K562 (cell line): ENCODE results near the gene ACSS1. TPM values are rescaled to one million over a fixed set of nuclear protein-coding genes. Genes with fewer than 3 reads are reported as not detected.

Experiments
- BRF1 ChIP-seq: IDR thresholded peaks from 3 replicates; pipeline ENCODE4 v1.6.1; 2011; ENCODE audit warnings: borderline replicate concordance, mild to moderate bottlenecking; ENCODE audit not compliant: insufficient read length; ENCODE audit errors: extremely low read depth
- CBFA2T3 ChIP-seq: fragments of 450-650 bp; IDR thresholded peaks from 2 replicates; pipeline ENCODE4 v1.6.1; 2017
- CCNT2 ChIP-seq: IDR thresholded peaks from 2 replicates; pipeline ENCODE4 v1.6.1; 2011; ENCODE audit warnings: borderline replicate concordance, low read depth, mild to moderate bottlenecking, moderate library complexity, mixed read lengths, low read length; ENCODE audit not compliant: insufficient read length; ENCODE audit errors: extremely low read depth
- CHCHD3 ChIP-seq: fragments of 250-450 bp; sonication (Bioruptor Pico); IDR thresholded peaks from 2 replicates; pipeline ENCODE4 v2.1.2; 2022; ENCODE audit warnings: mild to moderate bottlenecking
- ESRRB ChIP-seq: fragments of 250-450 bp; sonication (Bioruptor Pico); IDR thresholded peaks from 2 replicates; pipeline ENCODE4 v1.5.0; 2020; ENCODE audit warnings: mild to moderate bottlenecking, moderate library complexity, borderline replicate concordance
- FOSL1 ChIP-seq: fragments of 200-800 bp; sonication (Bioruptor generic); conservative IDR thresholded peaks from 2 replicates; pipeline ENCODE4 v1.6.1; 2016; ENCODE audit warnings: missing genetic modification characterization, missing compliant biosample characterization
- GTF2A2 ChIP-seq: IDR thresholded peaks from 2 replicates; pipeline ENCODE4 v1.6.1; 2016; ENCODE audit warnings: mild to moderate bottlenecking, missing genetic modification characterization, missing compliant biosample characterization
- HNRNPLL ChIP-seq: fragments of 200-400 bp; formaldehyde crosslinking; IDR thresholded peaks from 2 replicates; pipeline ENCODE4 v1.6.1; 2017; ENCODE audit warnings: low read length, low read depth, mild to moderate bottlenecking; ENCODE audit not compliant: poor library complexity, severe bottlenecking
- NFATC3 ChIP-seq: fragments of 450-650 bp; IDR thresholded peaks from 2 replicates; pipeline ENCODE4 v1.6.1; 2017; ENCODE audit warnings: mild to moderate bottlenecking
- NR2C1 ChIP-seq, 2 experiments: fragments of 450-650 bp; IDR thresholded peaks; 2 replicates each; pipeline ENCODE4 v1.6.1; 2017; ENCODE audit warnings: mild to moderate bottlenecking in 2 of 2, antibody characterized with exemption in 1 of 2, inconsistent platforms in 1 of 2, missing compliant biosample characterization in 1 of 2, missing genetic modification characterization in 1 of 2
- PHB ChIP-seq: fragments of 250-450 bp; sonication (Bioruptor Pico); IDR thresholded peaks from 2 replicates; pipeline ENCODE4 v1.5.0; 2021
- PHF20 ChIP-seq: fragments of 450-650 bp; IDR thresholded peaks from 2 replicates; pipeline ENCODE4 v1.6.1; 2018; ENCODE audit not compliant: partially characterized antibody
- TCF7L2 ChIP-seq: fragments of 150-350 bp; IDR thresholded peaks from 2 replicates; pipeline ENCODE4 v1.6.1; 2016; ENCODE audit warnings: low read depth, mild to moderate bottlenecking, low read length, moderate library complexity
- XRCC3 ChIP-seq: fragments of 450-650 bp; IDR thresholded peaks from 2 replicates; pipeline ENCODE4 v1.6.1; 2017; ENCODE audit warnings: mild to moderate bottlenecking, moderate library complexity
- polyA plus RNA-seq, 8 experiments: library from polyadenylated mRNA; depleted of rRNA in 4 of 8; stranded (reverse) in 5 of 8; unstranded in 3 of 8; fragments of >200 nt; fragmentation: Nextera tagmentation in 2 of 8; fragmentation: Illumina TruSeq in 1 of 8; extraction: Ambion mirVana in 2 of 8; extraction: Trizol in 1 of 8; gene quantifications; 2 replicates each; pipeline versions ENCODE4 v1.2.1 to v1.2.3, GENCODE V29; 2011 to 2014; ENCODE audit warnings: inconsistent platforms in 1 of 8, missing spikeins in 1 of 8
- total RNA-seq, 7 experiments: library from RNA; depleted of rRNA in 6 of 7; stranded (reverse); fragments of >200 nt in 6 of 7; fragmentation: Illumina TruSeq in 2 of 7; extraction: Trizol in 2 of 7; gene quantifications; 2 replicates each; pipeline versions ENCODE4 v1.2.1 to v1.2.3, GENCODE V29; 2011 to 2021; ENCODE audit warnings: low replicate concordance in 1 of 7
- TF ChIP-seq, protein P1 (sequence below): fragments of 450-650 bp; IDR thresholded peaks from 2 replicates; pipeline ENCODE4 v1.6.1; 2016; ENCODE audit warnings: mild to moderate bottlenecking, moderate library complexity
- TF ChIP-seq, protein P2 (sequence below): fragments of 250-450 bp; sonication (Bioruptor Pico); IDR thresholded peaks from 2 replicates; pipeline ENCODE4 v1.8.0; 2022; ENCODE audit warnings: inconsistent platforms, mild to moderate bottlenecking, moderate library complexity, borderline replicate concordance

Gene ACSS1
- total and polyA plus RNA-seq, 9 of the 15 experiments (the other 6 are each of a cell fraction or from before 2014, with no cell fraction given): 0.07 to 2.1 (median 0.27) TPM; not detected in 3

DNA sequence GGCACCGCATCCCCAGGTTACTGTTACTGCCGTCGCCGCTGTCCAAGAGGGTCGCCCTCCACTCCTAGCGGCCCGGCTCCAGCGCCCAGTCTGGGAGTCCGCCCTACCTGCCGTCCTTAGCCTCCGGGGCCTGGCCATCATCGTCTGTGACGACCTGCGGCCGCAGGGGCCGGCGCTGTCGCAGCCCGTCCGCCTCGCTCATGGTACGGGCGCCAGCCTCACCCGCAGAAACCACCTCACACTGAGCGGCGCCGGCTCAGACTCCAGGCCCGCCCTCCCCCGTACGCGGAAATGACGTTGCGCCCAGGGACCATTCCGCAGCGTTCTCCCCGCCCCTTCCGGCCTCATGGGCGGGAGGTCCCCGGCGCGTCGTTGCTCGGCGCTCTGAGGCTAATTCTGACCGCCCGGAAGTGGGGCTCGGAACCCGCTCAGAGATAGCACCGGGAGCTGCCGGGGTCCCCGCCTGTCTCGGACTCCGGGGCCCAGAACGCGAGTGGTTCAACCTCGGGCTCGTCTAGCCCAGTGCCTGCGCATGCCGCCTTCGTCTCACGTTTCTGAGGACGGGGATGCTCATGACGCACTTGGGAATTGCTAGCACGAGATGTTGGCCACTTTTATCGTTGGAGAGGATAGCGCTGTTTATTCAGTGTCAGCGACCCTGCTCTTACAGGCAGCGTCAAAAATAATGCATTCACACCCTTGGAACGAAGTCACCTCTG, 65.3 kb downstream of the ACSS1 start, which contains the start of gene APMAP (continued):
- TF ChIP-seq CHCHD3 (CRISPR knock-in tag) (no peak), HNRNPLL (no peak), CBFA2T3 (no peak), ESRRB (CRISPR knock-in tag) (no peak), PHF20 (peak; percentile 85), NR2C1 (IDR thresholded peaks at IDR 0.05) (no peak), NR2C1 (tag; IDR thresholded peaks at IDR 0.05) (no peak), GTF2A2 (no peak), FOSL1 (tag) (no peak), PHB (no peak), NFATC3 (no peak), BRF1 (no peak), TCF7L2 (no peak), XRCC3 (no peak), CCNT2 (peak; percentile 24)
- TF ChIP-seq, protein P1, sequence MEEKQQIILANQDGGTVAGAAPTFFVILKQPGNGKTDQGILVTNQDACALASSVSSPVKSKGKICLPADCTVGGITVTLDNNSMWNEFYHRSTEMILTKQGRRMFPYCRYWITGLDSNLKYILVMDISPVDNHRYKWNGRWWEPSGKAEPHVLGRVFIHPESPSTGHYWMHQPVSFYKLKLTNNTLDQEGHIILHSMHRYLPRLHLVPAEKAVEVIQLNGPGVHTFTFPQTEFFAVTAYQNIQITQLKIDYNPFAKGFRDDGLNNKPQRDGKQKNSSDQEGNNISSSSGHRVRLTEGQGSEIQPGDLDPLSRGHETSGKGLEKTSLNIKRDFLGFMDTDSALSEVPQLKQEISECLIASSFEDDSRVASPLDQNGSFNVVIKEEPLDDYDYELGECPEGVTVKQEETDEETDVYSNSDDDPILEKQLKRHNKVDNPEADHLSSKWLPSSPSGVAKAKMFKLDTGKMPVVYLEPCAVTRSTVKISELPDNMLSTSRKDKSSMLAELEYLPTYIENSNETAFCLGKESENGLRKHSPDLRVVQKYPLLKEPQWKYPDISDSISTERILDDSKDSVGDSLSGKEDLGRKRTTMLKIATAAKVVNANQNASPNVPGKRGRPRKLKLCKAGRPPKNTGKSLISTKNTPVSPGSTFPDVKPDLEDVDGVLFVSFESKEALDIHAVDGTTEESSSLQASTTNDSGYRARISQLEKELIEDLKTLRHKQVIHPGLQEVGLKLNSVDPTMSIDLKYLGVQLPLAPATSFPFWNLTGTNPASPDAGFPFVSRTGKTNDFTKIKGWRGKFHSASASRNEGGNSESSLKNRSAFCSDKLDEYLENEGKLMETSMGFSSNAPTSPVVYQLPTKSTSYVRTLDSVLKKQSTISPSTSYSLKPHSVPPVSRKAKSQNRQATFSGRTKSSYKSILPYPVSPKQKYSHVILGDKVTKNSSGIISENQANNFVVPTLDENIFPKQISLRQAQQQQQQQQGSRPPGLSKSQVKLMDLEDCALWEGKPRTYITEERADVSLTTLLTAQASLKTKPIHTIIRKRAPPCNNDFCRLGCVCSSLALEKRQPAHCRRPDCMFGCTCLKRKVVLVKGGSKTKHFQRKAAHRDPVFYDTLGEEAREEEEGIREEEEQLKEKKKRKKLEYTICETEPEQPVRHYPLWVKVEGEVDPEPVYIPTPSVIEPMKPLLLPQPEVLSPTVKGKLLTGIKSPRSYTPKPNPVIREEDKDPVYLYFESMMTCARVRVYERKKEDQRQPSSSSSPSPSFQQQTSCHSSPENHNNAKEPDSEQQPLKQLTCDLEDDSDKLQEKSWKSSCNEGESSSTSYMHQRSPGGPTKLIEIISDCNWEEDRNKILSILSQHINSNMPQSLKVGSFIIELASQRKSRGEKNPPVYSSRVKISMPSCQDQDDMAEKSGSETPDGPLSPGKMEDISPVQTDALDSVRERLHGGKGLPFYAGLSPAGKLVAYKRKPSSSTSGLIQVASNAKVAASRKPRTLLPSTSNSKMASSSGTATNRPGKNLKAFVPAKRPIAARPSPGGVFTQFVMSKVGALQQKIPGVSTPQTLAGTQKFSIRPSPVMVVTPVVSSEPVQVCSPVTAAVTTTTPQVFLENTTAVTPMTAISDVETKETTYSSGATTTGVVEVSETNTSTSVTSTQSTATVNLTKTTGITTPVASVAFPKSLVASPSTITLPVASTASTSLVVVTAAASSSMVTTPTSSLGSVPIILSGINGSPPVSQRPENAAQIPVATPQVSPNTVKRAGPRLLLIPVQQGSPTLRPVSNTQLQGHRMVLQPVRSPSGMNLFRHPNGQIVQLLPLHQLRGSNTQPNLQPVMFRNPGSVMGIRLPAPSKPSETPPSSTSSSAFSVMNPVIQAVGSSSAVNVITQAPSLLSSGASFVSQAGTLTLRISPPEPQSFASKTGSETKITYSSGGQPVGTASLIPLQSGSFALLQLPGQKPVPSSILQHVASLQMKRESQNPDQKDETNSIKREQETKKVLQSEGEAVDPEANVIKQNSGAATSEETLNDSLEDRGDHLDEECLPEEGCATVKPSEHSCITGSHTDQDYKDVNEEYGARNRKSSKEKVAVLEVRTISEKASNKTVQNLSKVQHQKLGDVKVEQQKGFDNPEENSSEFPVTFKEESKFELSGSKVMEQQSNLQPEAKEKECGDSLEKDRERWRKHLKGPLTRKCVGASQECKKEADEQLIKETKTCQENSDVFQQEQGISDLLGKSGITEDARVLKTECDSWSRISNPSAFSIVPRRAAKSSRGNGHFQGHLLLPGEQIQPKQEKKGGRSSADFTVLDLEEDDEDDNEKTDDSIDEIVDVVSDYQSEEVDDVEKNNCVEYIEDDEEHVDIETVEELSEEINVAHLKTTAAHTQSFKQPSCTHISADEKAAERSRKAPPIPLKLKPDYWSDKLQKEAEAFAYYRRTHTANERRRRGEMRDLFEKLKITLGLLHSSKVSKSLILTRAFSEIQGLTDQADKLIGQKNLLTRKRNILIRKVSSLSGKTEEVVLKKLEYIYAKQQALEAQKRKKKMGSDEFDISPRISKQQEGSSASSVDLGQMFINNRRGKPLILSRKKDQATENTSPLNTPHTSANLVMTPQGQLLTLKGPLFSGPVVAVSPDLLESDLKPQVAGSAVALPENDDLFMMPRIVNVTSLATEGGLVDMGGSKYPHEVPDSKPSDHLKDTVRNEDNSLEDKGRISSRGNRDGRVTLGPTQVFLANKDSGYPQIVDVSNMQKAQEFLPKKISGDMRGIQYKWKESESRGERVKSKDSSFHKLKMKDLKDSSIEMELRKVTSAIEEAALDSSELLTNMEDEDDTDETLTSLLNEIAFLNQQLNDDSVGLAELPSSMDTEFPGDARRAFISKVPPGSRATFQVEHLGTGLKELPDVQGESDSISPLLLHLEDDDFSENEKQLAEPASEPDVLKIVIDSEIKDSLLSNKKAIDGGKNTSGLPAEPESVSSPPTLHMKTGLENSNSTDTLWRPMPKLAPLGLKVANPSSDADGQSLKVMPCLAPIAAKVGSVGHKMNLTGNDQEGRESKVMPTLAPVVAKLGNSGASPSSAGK: peak; percentile 93
- TF ChIP-seq, protein P2, sequence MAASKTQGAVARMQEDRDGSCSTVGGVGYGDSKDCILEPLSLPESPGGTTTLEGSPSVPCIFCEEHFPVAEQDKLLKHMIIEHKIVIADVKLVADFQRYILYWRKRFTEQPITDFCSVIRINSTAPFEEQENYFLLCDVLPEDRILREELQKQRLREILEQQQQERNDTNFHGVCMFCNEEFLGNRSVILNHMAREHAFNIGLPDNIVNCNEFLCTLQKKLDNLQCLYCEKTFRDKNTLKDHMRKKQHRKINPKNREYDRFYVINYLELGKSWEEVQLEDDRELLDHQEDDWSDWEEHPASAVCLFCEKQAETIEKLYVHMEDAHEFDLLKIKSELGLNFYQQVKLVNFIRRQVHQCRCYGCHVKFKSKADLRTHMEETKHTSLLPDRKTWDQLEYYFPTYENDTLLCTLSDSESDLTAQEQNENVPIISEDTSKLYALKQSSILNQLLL (CRISPR knock-in tag): no peak
